CD4-positive, CD25-positive, alpha-beta regulatory T cell (primary cell): ENCODE measurements around the gene ZNF157. TPM values are rescaled to one million over a fixed set of nuclear protein-coding genes. Genes with fewer than 3 reads are reported as not detected.

Experiments
- ATAC-seq, 2 donors: fragments of 150-1000 bp; cut with Tn5 transposase; one replicate each; pipeline ENCODE4 v1.10.0; 2021; ENCODE audit warnings: low read depth in 2 of 2, moderate number of reproducible peaks in 2 of 2, moderate library complexity in 1 of 2
- DNase-seq, 3 donors: peaks; one replicate each; pipeline versions ENCODE4 v3.0.0 to v3.0.0-alpha.2; 2012 to 2022; ENCODE audit warnings: mixed read lengths in 1 of 3
- H3K27ac ChIP-seq: one replicate; pipeline ENCODE4 v1.7.0; 2013; ENCODE audit warnings: mild to moderate bottlenecking, low read length; ENCODE audit not compliant: insufficient read depth, poor library complexity, severe bottlenecking
- H3K27me3 ChIP-seq: one replicate; pipeline ENCODE4 v1.7.0; 2013; ENCODE audit warnings: low read length; ENCODE audit not compliant: control insufficient read depth, insufficient read depth
- H3K36me3 ChIP-seq: one replicate; pipeline ENCODE4 v1.7.0; 2013; ENCODE audit warnings: mild to moderate bottlenecking, low read length, moderate library complexity; ENCODE audit not compliant: control insufficient read depth, insufficient read depth
- H3K4me1 ChIP-seq: 2 replicates; pipeline ENCODE4 v1.7.0; 2013; ENCODE audit warnings: mild to moderate bottlenecking, low read length; ENCODE audit not compliant: insufficient read depth, control insufficient read depth, poor library complexity, severe bottlenecking
- H3K4me3 ChIP-seq: one replicate; pipeline ENCODE4 v1.7.0; 2013; ENCODE audit warnings: low read depth, mild to moderate bottlenecking, low read length, moderate library complexity
- H3K9me3 ChIP-seq, 2 experiments: 1 replicate in 1 of 2; 2 replicates in 1 of 2; pipeline ENCODE4 v1.7.0; 2013; ENCODE audit warnings: low read length in 2 of 2, mild to moderate bottlenecking in 1 of 2, moderate library complexity in 1 of 2; ENCODE audit not compliant: control insufficient read depth in 2 of 2
- H3K27ac Mint-ChIP-seq, 3 donors: one replicate each; pipeline ENCODE4 v1.8.0; 2020 to 2022; ENCODE audit warnings: mild to moderate bottlenecking in 3 of 3, mixed read lengths in 3 of 3, moderate library complexity in 2 of 3
- H3K27me3 Mint-ChIP-seq: one replicate; pipeline ENCODE4 v1.8.0; 2022; ENCODE audit warnings: mild to moderate bottlenecking, mixed read lengths
- H3K36me3 Mint-ChIP-seq: one replicate; pipeline ENCODE4 v1.8.0; 2020; ENCODE audit warnings: mixed read lengths
- H3K4me1 Mint-ChIP-seq, 4 donors: one replicate each; pipeline ENCODE4 v1.8.0; 2020 to 2022; ENCODE audit warnings: mixed read lengths in 4 of 4, mild to moderate bottlenecking in 1 of 4
- H3K4me3 Mint-ChIP-seq, 4 donors: one replicate each; pipeline ENCODE4 v1.8.0; 2020 to 2022; ENCODE audit warnings: mild to moderate bottlenecking in 4 of 4, mixed read lengths in 4 of 4, moderate library complexity in 3 of 4
- H3K9me3 Mint-ChIP-seq, 7 donors: one replicate each; pipeline ENCODE4 v1.8.0; 2020 to 2022; ENCODE audit warnings: mixed read lengths in 7 of 7, mild to moderate bottlenecking in 3 of 7, moderate library complexity in 2 of 7
- polyA plus RNA-seq, 4 donors: library from polyadenylated mRNA; unstranded; fragments of 300-500 nt; fragmentation: Illumina TruSeq; gene quantifications; one replicate each; pipeline ENCODE4 v1.2.3, GENCODE V29; 2021
- total RNA-seq: library from RNA; stranded (reverse); gene quantifications from one replicate; pipeline ENCODE4 v1.2.3, GENCODE V29; 2022

The ZNF157 gene
- total and polyA plus RNA-seq, 5 donors from 2014 or later = 0.17 to 0.91 (median 0.32) TPM; not detected in 1

DNA sequence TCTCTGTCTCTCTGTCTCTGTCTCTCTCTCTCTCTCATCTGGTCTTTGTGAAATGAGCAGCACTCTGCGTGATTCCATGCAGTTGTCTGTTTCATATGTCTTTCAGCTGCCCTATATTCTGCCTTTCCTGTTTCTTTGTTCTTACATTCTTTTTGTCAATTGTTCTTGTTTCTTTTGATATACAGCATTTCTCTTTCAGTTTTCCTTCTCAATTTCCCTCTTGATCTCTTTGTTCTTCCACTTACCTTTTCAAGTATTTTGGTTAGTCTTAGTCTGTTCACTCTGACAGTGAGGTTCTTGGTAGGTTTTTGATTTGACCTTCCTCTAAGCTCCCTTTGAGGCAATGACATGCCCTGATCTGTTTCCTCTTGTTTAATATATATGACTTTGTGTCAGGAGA lies 20.4 kb downstream of the ZNF157 start:
- no peaks in the 10 kb centered on the region for H3K4me1 ChIP-seq
- ATAC-seq = no peak
- Mint-ChIP-seq H3K27ac (peak overlapping the region in 1 of 3 donors; percentile 16), H3K36me3 (no peaks in the 10 kb centered on the region), H3K4me3 (no peak overlapping the region), H3K9me3 (no peaks in the 10 kb centered on the region), H3K27me3 (no peaks in the 10 kb centered on the region), H3K4me1 (peaks cover 5 to 7% (median 6%) of the 10 kb centered on the region in 4 donors)
- H3K36me3 ChIP-seq = no peaks in the 10 kb centered on the region
- no peaks in the 10 kb centered on the region for H3K9me3 ChIP-seq
- no peak overlapping the region for H3K27ac ChIP-seq
- H3K27me3 ChIP-seq = no peaks in the 10 kb centered on the region
- H3K4me3 ChIP-seq = no peak overlapping the region
- peak in 1 of 3 donors; percentile 7 for DNase-seq

GRCh38 chrX:47413179-47413594 lies 42.8 kb downstream of the ZNF157 start:
- Mint-ChIP-seq H3K36me3 (peaks cover 22% of the 10 kb centered on the region), H3K4me3 (no peak overlapping the region), H3K4me1 (no peaks in the 10 kb centered on the region), H3K27me3 (no peaks in the 10 kb centered on the region), H3K27ac (no peak overlapping the region), H3K9me3 (peaks cover 0 to 53% (median 8%) of the 10 kb centered on the region in 7 donors)
- no peaks in the 10 kb centered on the region for H3K4me1 ChIP-seq
- no peaks in the 10 kb centered on the region for H3K36me3 ChIP-seq
- H3K9me3 ChIP-seq = peaks cover 26 to 34% of the 10 kb centered on the region in 2 experiments
- H3K27ac ChIP-seq = no peak overlapping the region
- DNase-seq (peak in 1 of 3 donors; percentile 1), ATAC-seq (no peak)
- H3K27me3 ChIP-seq = no peaks in the 10 kb centered on the region
- H3K4me3 ChIP-seq = no peak overlapping the region

GRCh38 chrX:47420265-47420664 lies 49.9 kb downstream of the ZNF157 start:
- Mint-ChIP-seq H3K36me3 (peaks cover 4% of the 10 kb centered on the region), H3K4me3 (no peak overlapping the region), H3K27ac (no peak overlapping the region), H3K9me3 (peaks cover 0 to 23% (median 3%) of the 10 kb centered on the region in 7 donors), H3K4me1 (no peaks in the 10 kb centered on the region), H3K27me3 (no peaks in the 10 kb centered on the region)
- Histone ChIP-seq H3K9me3 (peaks cover under 1 to 2% of the 10 kb centered on the region in 2 experiments), H3K4me1 (no peaks in the 10 kb centered on the region), H3K27ac (no peak overlapping the region), H3K27me3 (no peaks in the 10 kb centered on the region), H3K4me3 (no peak overlapping the region), H3K36me3 (no peaks in the 10 kb centered on the region)
- DNase-seq = no peak
- ATAC-seq = no peak

DNA sequence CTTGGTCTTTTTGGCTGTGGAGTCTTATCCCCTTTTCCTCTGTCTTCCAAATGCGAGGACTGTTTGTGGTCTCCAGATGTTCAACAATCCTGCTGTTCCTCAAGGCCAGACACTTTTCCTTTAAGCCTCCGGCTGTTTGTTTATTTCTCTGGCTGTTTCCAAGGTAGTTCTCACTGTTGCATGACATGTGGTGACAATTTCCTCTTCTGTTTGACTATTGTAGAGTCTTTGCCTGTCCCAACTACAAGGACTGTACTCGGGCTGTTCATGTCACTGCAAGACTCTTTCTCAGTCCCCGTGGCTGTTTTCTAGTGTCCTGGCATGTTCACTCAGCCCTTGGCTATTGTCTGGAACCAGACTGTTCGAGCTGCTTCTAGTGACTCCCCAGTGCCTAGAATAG lies 50.6 kb downstream of the ZNF157 start:
- Mint-ChIP-seq H3K9me3 (peaks cover 0 to 21% (median 5%) of the 10 kb centered on the region in 7 donors), H3K36me3 (peaks cover 4% of the 10 kb centered on the region), H3K4me1 (no peaks in the 10 kb centered on the region), H3K27me3 (no peaks in the 10 kb centered on the region), H3K4me3 (no peak overlapping the region), H3K27ac (no peak overlapping the region)
- DNase-seq (no peak), ATAC-seq (no peak)
- Histone ChIP-seq H3K9me3 (peaks cover 0 to 2% of the 10 kb centered on the region in 2 experiments), H3K4me1 (no peaks in the 10 kb centered on the region), H3K4me3 (no peak overlapping the region), H3K36me3 (no peaks in the 10 kb centered on the region), H3K27ac (no peak overlapping the region), H3K27me3 (no peaks in the 10 kb centered on the region)

- H3K4me3 Mint-ChIP-seq = no peak overlapping the region
- peaks cover 4% of the 10 kb centered on the region for H3K36me3 Mint-ChIP-seq
- peaks cover 0 to 13% (median 6%) of the 10 kb centered on the region in 7 donors for H3K9me3 Mint-ChIP-seq
- H3K4me1 ChIP-seq = no peaks in the 10 kb centered on the region
- ATAC-seq = no peak
- no peak for DNase-seq
- no peak overlapping the region for H3K27ac Mint-ChIP-seq
- no peaks in the 10 kb centered on the region for H3K4me1 Mint-ChIP-seq
- no peaks in the 10 kb centered on the region for H3K36me3 ChIP-seq
- H3K27ac ChIP-seq = no peak overlapping the region
- no peaks in the 10 kb centered on the region for H3K27me3 ChIP-seq
- H3K27me3 Mint-ChIP-seq = no peaks in the 10 kb centered on the region
- no peak overlapping the region for H3K4me3 ChIP-seq
- H3K9me3 ChIP-seq = peaks cover 0 to 2% of the 10 kb centered on the region in 2 experiments
These were observed 52.1 kb downstream of the ZNF157 start for GRCh38 chrX:47422444-47422843.

DNA sequence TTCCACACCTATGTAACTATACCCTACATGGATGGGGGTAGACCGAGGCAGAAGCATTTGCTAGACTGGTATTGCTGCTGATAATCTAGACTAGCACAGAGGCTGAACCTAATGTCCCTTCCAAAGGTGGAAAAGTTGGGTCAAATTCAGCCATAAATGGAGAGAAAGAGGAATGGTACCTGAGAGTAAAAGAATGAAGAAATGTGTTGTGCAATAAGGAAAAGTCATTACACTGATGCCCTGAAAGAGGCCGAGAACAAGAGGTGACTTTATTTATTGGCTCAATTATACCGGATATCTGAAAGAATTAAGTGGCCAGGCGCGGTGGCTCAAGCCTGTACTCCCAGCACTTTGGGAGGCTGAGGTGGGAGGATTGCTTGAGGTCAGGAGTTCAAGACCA lies 60.5 kb downstream of the ZNF157 start:
- H3K4me3 Mint-ChIP-seq = no peak overlapping the region

GRCh38 chrX:47446431-47446830 lies 76.1 kb downstream of the ZNF157 start:
- Mint-ChIP-seq H3K27me3 (no peaks in the 10 kb centered on the region), H3K4me3 (peak overlapping the region in 1 of 4 donors; percentile 21), H3K4me1 (no peaks in the 10 kb centered on the region), H3K9me3 (peaks cover 0 to 44% (median 6%) of the 10 kb centered on the region in 7 donors), H3K27ac (no peak overlapping the region), H3K36me3 (peaks cover 26% of the 10 kb centered on the region)
- Histone ChIP-seq H3K27me3 (no peaks in the 10 kb centered on the region), H3K36me3 (peaks cover 28% of the 10 kb centered on the region), H3K27ac (no peak overlapping the region), H3K9me3 (peaks cover 49 to 50% of the 10 kb centered on the region in 2 experiments), H3K4me3 (no peak overlapping the region), H3K4me1 (no peaks in the 10 kb centered on the region)
- ATAC-seq = no peak
- DNase-seq = no peak

More for the DNA sequence above, 60.5 kb downstream of the ZNF157 start:
- no peak overlapping the region for H3K4me3 ChIP-seq
- H3K4me1 ChIP-seq = no peaks in the 10 kb centered on the region
- DNase-seq = no peak
- Mint-ChIP-seq H3K9me3 (peaks cover 0 to 4% (median 1%) of the 10 kb centered on the region in 7 donors), H3K27me3 (no peaks in the 10 kb centered on the region), H3K27ac (no peak overlapping the region), H3K4me1 (no peaks in the 10 kb centered on the region), H3K36me3 (no peaks in the 10 kb centered on the region)
- H3K27me3 ChIP-seq = no peaks in the 10 kb centered on the region
- no peak for ATAC-seq
- H3K27ac ChIP-seq = no peak overlapping the region
- no peaks in the 10 kb centered on the region for H3K9me3 ChIP-seq
- H3K36me3 ChIP-seq = no peaks in the 10 kb centered on the region

- H3K36me3 Mint-ChIP-seq = peaks cover 29% of the 10 kb centered on the region
- no peaks in the 10 kb centered on the region for H3K4me1 Mint-ChIP-seq
- no peak for ATAC-seq
- no peak overlapping the region for H3K27ac ChIP-seq
- H3K27me3 ChIP-seq = no peaks in the 10 kb centered on the region
- H3K27me3 Mint-ChIP-seq = no peaks in the 10 kb centered on the region
- no peak overlapping the region for H3K4me3 Mint-ChIP-seq
- DNase-seq = no peak
- H3K9me3 ChIP-seq = peaks cover 49 to 50% of the 10 kb centered on the region in 2 experiments
- H3K4me3 ChIP-seq = no peak overlapping the region
- H3K27ac Mint-ChIP-seq = no peak overlapping the region
- peaks cover 28% of the 10 kb centered on the region for H3K36me3 ChIP-seq
- H3K9me3 Mint-ChIP-seq = peaks cover 0 to 43% (median 6%) of the 10 kb centered on the region in 7 donors
- no peaks in the 10 kb centered on the region for H3K4me1 ChIP-seq
These were observed 76.6 kb downstream of the ZNF157 start for GRCh38 chrX:47446971-47447370.
